ENCODE data around the gene CFAP70.

CFAP70 gene

GRCh38 chr10:73252445-73253224 lies 106.0 kb downstream of the CFAP70 start, which contains the start of gene MRPS16:
Gene MRPS16 (minus strand): TSS chr10:73252644. CDS start chr10:73252482, 162 bp downstream.
- peak within 1 kb of the TSS; percentile 95 for H3K27ac ChIP-seq (ENCODE audit: low read depth, low read length)
- peaks cover 7% of the 10 kb centered on the region; the same call in 1 of the 2 replicates for H3K4me1 ChIP-seq (ENCODE audit: control insufficient read depth, insufficient read depth, low read length)
- H3K9ac ChIP-seq (ENCODE audit: low read depth, low read length): peak within 1 kb of the TSS; percentile 90
- H3K27me3 ChIP-seq (ENCODE audit: control insufficient read depth, insufficient read depth, low read length): no peaks in the 10 kb centered on the region
- H3K9me3 ChIP-seq (ENCODE audit: control insufficient read depth, insufficient read depth, low read length): no peaks in the 10 kb centered on the region
- H3K36me3 ChIP-seq (ENCODE audit: control insufficient read depth, insufficient read depth, low read length): peaks cover 23% of the 10 kb centered on the region
- H3K4me3 ChIP-seq (ENCODE audit: low read depth, low read length): peak within 1 kb of the TSS; percentile 94

GRCh38 chr10:73251683-73252444 lies 106.8 kb downstream of the CFAP70 start:
- Histone ChIP-seq H3K27me3 (ENCODE audit: control insufficient read depth, insufficient read depth, low read length) (no peaks in the 10 kb centered on the region), H3K36me3 (ENCODE audit: control insufficient read depth, insufficient read depth, low read length) (peaks cover 23% of the 10 kb centered on the region), H3K4me3 (ENCODE audit: low read depth, low read length) (peak overlapping the region; percentile 94), H3K4me1 (ENCODE audit: control insufficient read depth, insufficient read depth, low read length) (peaks cover 9% of the 10 kb centered on the region; the same call in 1 of the 2 replicates), H3K9me3 (ENCODE audit: control insufficient read depth, insufficient read depth, low read length) (no peaks in the 10 kb centered on the region), H3K9ac (ENCODE audit: low read depth, low read length) (peak overlapping the region; percentile 90), H3K27ac (ENCODE audit: low read depth, low read length) (peak overlapping the region; percentile 95)

- peak overlapping the region; percentile 100 for H3K27ac ChIP-seq (ENCODE audit: low read depth, low read length)
- no peaks in the 10 kb centered on the region for H3K27me3 ChIP-seq (ENCODE audit: control insufficient read depth, insufficient read depth, low read length)
- no peaks in the 10 kb centered on the region for H3K9me3 ChIP-seq (ENCODE audit: control insufficient read depth, insufficient read depth, low read length)
- peaks cover 13% of the 10 kb centered on the region; the same call in 1 of the 2 replicates for H3K4me1 ChIP-seq (ENCODE audit: control insufficient read depth, insufficient read depth, low read length)
- peak overlapping the region; percentile 81; the same call in 1 of the 2 replicates for H3K4me3 ChIP-seq (ENCODE audit: low read depth, low read length)
- peaks cover 48% of the 10 kb centered on the region for H3K36me3 ChIP-seq (ENCODE audit: control insufficient read depth, insufficient read depth, low read length)
- H3K9ac ChIP-seq (ENCODE audit: low read depth, low read length): no peak overlapping the region
Observed at GRCh38 chr10:73248259-73248724, 110.4 kb downstream of the CFAP70 start.

GRCh38 chr10:73247509-73248258 lies 111.0 kb downstream of the CFAP70 start:
- Histone ChIP-seq H3K27ac (ENCODE audit: low read depth, low read length) (peak overlapping the region; percentile 100), H3K9ac (ENCODE audit: low read depth, low read length) (peak overlapping the region; percentile 96), H3K36me3 (ENCODE audit: control insufficient read depth, insufficient read depth, low read length) (peaks cover 54% of the 10 kb centered on the region), H3K4me3 (ENCODE audit: low read depth, low read length) (peak overlapping the region; percentile 81), H3K27me3 (ENCODE audit: control insufficient read depth, insufficient read depth, low read length) (no peaks in the 10 kb centered on the region), H3K4me1 (ENCODE audit: control insufficient read depth, insufficient read depth, low read length) (peaks cover 13% of the 10 kb centered on the region; the same call in 1 of the 2 replicates), H3K9me3 (ENCODE audit: control insufficient read depth, insufficient read depth, low read length) (no peaks in the 10 kb centered on the region)

GRCh38 chr10:73246646-73247508 lies 111.8 kb downstream of the CFAP70 start, which contains the start of gene DNAJC9:
Gene DNAJC9 (minus strand): TSS chr10:73247255. CDS start chr10:73247189, 66 bp downstream.
- no peaks in the 10 kb centered on the region for H3K27me3 ChIP-seq (ENCODE audit: control insufficient read depth, insufficient read depth, low read length)
- peak within 1 kb of the TSS; percentile 100 for H3K27ac ChIP-seq (ENCODE audit: low read depth, low read length)
- no peaks in the 10 kb centered on the region for H3K9me3 ChIP-seq (ENCODE audit: control insufficient read depth, insufficient read depth, low read length)
- peak within 1 kb of the TSS; percentile 81 for H3K4me3 ChIP-seq (ENCODE audit: low read depth, low read length)
- peaks cover 62% of the 10 kb centered on the region for H3K36me3 ChIP-seq (ENCODE audit: control insufficient read depth, insufficient read depth, low read length)
- peak within 1 kb of the TSS; percentile 96 for H3K9ac ChIP-seq (ENCODE audit: low read depth, low read length)
- H3K4me1 ChIP-seq (ENCODE audit: control insufficient read depth, insufficient read depth, low read length): peaks cover 13% of the 10 kb centered on the region; the same call in 1 of the 2 replicates

- no peaks in the 10 kb centered on the region for H3K9me3 ChIP-seq (ENCODE audit: control insufficient read depth, insufficient read depth, low read length)
- H3K4me1 ChIP-seq (ENCODE audit: control insufficient read depth, insufficient read depth, low read length): peaks cover 13% of the 10 kb centered on the region; the same call in 1 of the 2 replicates
- H3K9ac ChIP-seq (ENCODE audit: low read depth, low read length): peak overlapping the region; percentile 96
- no peaks in the 10 kb centered on the region for H3K27me3 ChIP-seq (ENCODE audit: control insufficient read depth, insufficient read depth, low read length)
- peak overlapping the region; percentile 81 for H3K4me3 ChIP-seq (ENCODE audit: low read depth, low read length)
- peaks cover 67% of the 10 kb centered on the region for H3K36me3 ChIP-seq (ENCODE audit: control insufficient read depth, insufficient read depth, low read length)
- peak overlapping the region; percentile 100 for H3K27ac ChIP-seq (ENCODE audit: low read depth, low read length)
Observed at GRCh38 chr10:73246322-73246645, 112.4 kb downstream of the CFAP70 start.

- Histone ChIP-seq H3K4me3 (ENCODE audit: low read depth, low read length) (peak overlapping the region; percentile 81), H3K27ac (ENCODE audit: low read depth, low read length) (no peak overlapping the region), H3K9ac (ENCODE audit: low read depth, low read length) (no peak overlapping the region), H3K4me1 (ENCODE audit: control insufficient read depth, insufficient read depth, low read length) (peaks cover 13% of the 10 kb centered on the region; the same call in 1 of the 2 replicates), H3K27me3 (ENCODE audit: control insufficient read depth, insufficient read depth, low read length) (no peaks in the 10 kb centered on the region), H3K36me3 (ENCODE audit: control insufficient read depth, insufficient read depth, low read length) (peaks cover 67% of the 10 kb centered on the region), H3K9me3 (ENCODE audit: control insufficient read depth, insufficient read depth, low read length) (no peaks in the 10 kb centered on the region)
Observed at GRCh38 chr10:73244866-73245477, 113.7 kb downstream of the CFAP70 start.

GRCh38 chr10:73239908-73240307 lies 118.8 kb downstream of the CFAP70 start:
- Histone ChIP-seq H3K27me3 (ENCODE audit: control insufficient read depth, insufficient read depth, low read length) (no peaks in the 10 kb centered on the region), H3K9ac (ENCODE audit: low read depth, low read length) (no peak overlapping the region), H3K36me3 (ENCODE audit: control insufficient read depth, insufficient read depth, low read length) (peaks cover 72% of the 10 kb centered on the region), H3K9me3 (ENCODE audit: control insufficient read depth, insufficient read depth, low read length) (no peaks in the 10 kb centered on the region), H3K27ac (ENCODE audit: low read depth, low read length) (no peak overlapping the region), H3K4me1 (ENCODE audit: control insufficient read depth, insufficient read depth, low read length) (no peaks in the 10 kb centered on the region), H3K4me3 (ENCODE audit: low read depth, low read length) (no peak overlapping the region)

- Histone ChIP-seq H3K36me3 (ENCODE audit: control insufficient read depth, insufficient read depth, low read length) (peaks cover 68% of the 10 kb centered on the region), H3K27ac (ENCODE audit: low read depth, low read length) (no peak overlapping the region), H3K9me3 (ENCODE audit: control insufficient read depth, insufficient read depth, low read length) (no peaks in the 10 kb centered on the region), H3K27me3 (ENCODE audit: control insufficient read depth, insufficient read depth, low read length) (no peaks in the 10 kb centered on the region), H3K9ac (ENCODE audit: low read depth, low read length) (no peak overlapping the region), H3K4me1 (ENCODE audit: control insufficient read depth, insufficient read depth, low read length) (no peaks in the 10 kb centered on the region), H3K4me3 (ENCODE audit: low read depth, low read length) (no peak overlapping the region)
Observed at GRCh38 chr10:73238990-73239566, 119.6 kb downstream of the CFAP70 start.
